ENCODE data around the gene RUNX3.

The RUNX3 gene

DNA sequence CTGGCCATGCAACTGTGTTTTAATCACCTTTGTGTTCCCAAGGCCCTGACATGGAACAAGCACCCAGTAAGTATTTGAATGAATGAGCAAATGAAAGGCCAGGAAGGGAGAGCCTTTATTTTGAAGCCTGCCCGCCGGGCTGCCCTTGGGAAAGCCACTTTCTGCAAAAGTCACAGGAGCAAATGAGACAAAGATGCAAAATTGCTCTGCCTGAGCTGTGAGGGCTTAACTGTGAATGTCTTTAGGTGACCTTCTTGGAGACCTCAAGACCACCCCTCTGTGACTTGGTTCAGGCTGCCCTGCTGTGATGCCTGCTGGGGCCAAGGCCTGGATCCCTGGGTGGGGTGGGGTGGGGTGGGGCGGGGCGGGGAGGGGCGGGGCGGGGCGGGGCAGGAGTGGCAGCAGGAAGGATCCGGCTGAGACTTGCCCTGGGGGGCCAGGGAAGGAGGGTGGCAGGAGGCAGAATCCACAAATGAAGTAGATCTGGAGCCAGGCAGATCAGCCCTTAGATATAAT, 54.0 kb downstream of the RUNX3 start:
- Histone ChIP-seq H3K27ac (no peak overlapping the region), H3K9me3 (no peaks in the 10 kb centered on the region), H3K36me3 (no peaks in the 10 kb centered on the region), H3K4me3 (ENCODE audit: low read depth in 1 of 2, low read length in 1 of 2) (no peak overlapping the region), H3K4me1 (ENCODE audit: control insufficient read depth in 1 of 2, insufficient read depth in 1 of 2, low read depth in 1 of 2, low read length in 1 of 2) (peaks cover 13 to 17% of the 10 kb centered on the region in 2 experiments), H3K27me3 (peaks cover 14% of the 10 kb centered on the region)
- TF ChIP-seq CTCF (IDR thresholded peaks at IDR 0.05): no peak

DNA sequence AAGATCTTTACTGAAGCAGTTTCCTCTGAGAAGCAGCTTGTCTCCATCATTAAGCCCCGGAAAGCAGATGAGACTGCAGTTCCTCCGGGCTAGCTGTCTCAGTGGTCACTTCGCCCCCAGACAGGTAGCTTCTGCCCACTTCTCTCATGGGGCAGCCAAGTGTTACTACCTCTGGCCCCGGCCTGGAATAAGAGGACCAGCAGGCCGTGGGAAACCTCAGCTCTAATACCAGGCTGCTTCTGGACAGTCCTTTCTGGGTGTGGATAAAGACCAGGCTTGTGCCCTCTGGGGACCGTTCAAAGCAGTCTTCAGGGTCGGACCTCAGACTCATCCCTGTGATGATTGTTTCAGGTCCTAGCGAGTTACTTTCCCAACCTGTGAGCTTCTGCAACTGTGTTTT, 54.8 kb downstream of the RUNX3 start:
- H3K36me3 ChIP-seq: no peaks in the 10 kb centered on the region
- no peaks in the 10 kb centered on the region for H3K9me3 ChIP-seq
- no peak overlapping the region for H3K27ac ChIP-seq
- peaks cover 13 to 17% of the 10 kb centered on the region in 2 experiments for H3K4me1 ChIP-seq (ENCODE audit: control insufficient read depth in 1 of 2, insufficient read depth in 1 of 2, low read depth in 1 of 2, low read length in 1 of 2)
- TF ChIP-seq CTCF (IDR thresholded peaks at IDR 0.05): no peak
- H3K27me3 ChIP-seq: peaks cover 22% of the 10 kb centered on the region
- H3K4me3 ChIP-seq (ENCODE audit: low read depth in 1 of 2, low read length in 1 of 2): no peak overlapping the region

- peaks cover 13 to 17% of the 10 kb centered on the region in 2 experiments for H3K4me1 ChIP-seq (ENCODE audit: control insufficient read depth in 1 of 2, insufficient read depth in 1 of 2, low read depth in 1 of 2, low read length in 1 of 2)
- no peak overlapping the region for H3K27ac ChIP-seq
- no peak for TF ChIP-seq CTCF (IDR thresholded peaks at IDR 0.05)
- H3K27me3 ChIP-seq: peaks cover 28% of the 10 kb centered on the region
- no peaks in the 10 kb centered on the region for H3K36me3 ChIP-seq
- no peak overlapping the region for H3K4me3 ChIP-seq (ENCODE audit: low read depth in 1 of 2, low read length in 1 of 2)
- H3K9me3 ChIP-seq: no peaks in the 10 kb centered on the region
Observed at GRCh38 chr1:24874611-24875234, 55.4 kb downstream of the RUNX3 start.

- Histone ChIP-seq H3K27me3 (peaks cover 34% of the 10 kb centered on the region), H3K9me3 (no peaks in the 10 kb centered on the region), H3K27ac (no peak overlapping the region), H3K4me3 (ENCODE audit: low read depth in 1 of 2, low read length in 1 of 2) (no peak overlapping the region), H3K4me1 (ENCODE audit: control insufficient read depth in 1 of 2, insufficient read depth in 1 of 2, low read depth in 1 of 2, low read length in 1 of 2) (peaks cover 13 to 17% of the 10 kb centered on the region in 2 experiments), H3K36me3 (no peaks in the 10 kb centered on the region)
- no peak for TF ChIP-seq CTCF (IDR thresholded peaks at IDR 0.05)
Observed at GRCh38 chr1:24874056-24874455, 56.0 kb downstream of the RUNX3 start.

DNA sequence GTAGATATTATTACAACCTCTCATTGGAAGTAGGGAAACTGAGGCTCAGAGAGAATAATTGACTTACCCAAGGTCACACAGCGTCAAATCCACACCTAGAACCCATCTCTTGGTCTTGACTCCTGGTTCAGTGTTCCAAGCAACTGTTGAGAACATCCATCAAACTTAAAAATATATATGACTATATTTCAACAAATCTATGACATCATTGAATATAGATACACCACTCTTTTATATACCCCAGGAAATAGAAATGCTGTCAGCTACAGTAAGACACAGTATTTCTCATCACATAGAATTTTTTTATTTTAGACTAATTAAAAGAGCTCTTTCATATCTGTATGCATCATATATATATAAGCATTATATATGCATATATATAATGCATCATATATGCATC, 56.9 kb downstream of the RUNX3 start:
- Histone ChIP-seq H3K27me3 (peaks cover 43% of the 10 kb centered on the region), H3K36me3 (no peaks in the 10 kb centered on the region), H3K4me3 (ENCODE audit: low read depth in 1 of 2, low read length in 1 of 2) (no peak overlapping the region), H3K9me3 (no peaks in the 10 kb centered on the region), H3K27ac (no peak overlapping the region), H3K4me1 (ENCODE audit: control insufficient read depth in 1 of 2, insufficient read depth in 1 of 2, low read depth in 1 of 2, low read length in 1 of 2) (peaks cover 13 to 17% of the 10 kb centered on the region in 2 experiments)
- no peak for TF ChIP-seq CTCF (IDR thresholded peaks at IDR 0.05)
